ENCODE measurements around the gene RCAN2.
A peak's percentile ranks its signal among the peaks of the same experiment; 100 is the strongest.
"Not testable (repeated sequence)": the region's sequence is repeated elsewhere in the genome, so short reads cannot be mapped to it uniquely, and the experiment has no call there.

Gene RCAN2

DNA sequence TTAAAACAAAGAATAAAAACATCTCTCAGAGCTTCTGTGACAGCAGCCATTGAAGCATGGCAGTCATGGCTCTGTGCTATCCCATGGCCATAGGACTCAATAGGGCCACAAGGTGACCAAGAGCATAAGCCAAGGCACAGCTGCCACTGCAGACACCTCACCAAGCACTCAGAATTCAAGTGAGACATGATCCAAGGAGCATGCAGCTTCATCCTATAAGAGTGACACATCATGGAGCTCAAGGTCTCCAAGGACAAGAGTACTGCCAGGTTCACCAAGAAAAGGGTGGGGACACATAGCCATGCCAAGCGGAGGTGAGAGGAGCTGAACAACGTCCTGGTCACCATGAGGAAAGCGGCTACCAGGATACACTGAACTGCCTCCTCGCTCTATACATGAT lies 53.0 kb downstream of the RCAN2 start:
- DNase-seq: no peak

DNA sequence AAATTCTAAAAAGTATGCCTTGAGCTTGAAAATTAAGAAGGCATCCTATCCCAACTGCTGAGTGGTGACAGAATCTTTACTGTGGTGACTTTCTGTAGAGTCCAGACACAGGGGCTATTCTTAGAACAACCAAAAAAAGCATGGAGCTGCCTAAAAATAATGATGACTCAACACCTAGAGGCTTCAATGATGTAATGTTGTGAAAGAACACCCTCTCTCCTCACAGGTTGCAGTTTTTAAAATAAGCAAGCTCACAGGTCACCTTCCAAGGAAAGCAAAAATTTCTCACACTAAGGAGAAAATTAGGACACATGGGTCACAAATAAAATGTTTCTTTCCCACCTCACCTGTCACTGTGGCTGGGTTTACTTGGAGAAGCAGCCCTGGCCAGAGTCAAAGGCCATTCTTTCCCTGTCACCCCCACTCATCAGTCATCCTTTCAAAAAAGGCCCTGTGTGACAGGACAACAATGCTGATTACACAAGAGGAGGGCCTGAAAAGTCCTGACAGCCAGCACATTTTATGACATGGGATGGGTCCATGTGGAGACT lies 53.5 kb downstream of the RCAN2 start:
- DNase-seq: no peak

DNA sequence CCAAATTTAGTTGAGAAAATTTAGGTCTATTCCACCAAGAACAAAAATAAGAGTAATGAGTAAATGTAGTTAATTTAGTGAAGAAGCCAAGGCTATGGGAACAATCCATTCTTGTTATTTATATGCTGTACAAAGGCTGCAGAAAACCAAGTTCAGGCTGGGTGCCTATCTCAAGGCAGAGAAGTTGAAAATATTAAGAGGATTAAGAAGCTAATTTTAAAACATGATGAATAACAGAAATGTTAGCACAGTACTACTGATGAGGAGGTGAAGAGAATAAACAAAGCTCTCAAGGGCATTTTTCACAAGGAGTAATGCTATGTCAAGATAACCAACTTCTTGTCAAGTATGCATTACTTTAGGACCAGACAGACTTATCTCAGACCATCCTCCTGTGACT lies 68.6 kb downstream of the RCAN2 start:
- no peak for DNase-seq

DNA sequence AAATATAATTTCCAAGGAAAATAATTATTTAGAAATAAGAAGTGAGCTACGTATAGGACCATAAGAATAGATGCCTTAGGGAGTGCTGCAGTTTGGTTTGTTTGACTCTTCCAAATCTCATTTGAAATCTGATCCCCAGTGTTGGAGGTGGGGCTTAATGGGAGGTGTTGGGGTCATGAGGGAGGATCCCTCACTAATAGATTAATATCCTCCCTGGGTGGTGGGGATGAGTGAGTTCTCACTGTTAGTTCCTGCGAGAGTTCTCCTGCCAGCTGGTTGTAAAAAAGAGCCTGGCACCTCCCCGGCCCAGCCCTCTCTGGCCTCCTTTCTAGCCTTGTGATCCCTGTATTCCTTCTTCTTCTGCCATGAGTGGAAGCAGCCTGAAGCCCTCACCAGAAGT lies 69.3 kb downstream of the RCAN2 start:
- no peak for DNase-seq

DNA sequence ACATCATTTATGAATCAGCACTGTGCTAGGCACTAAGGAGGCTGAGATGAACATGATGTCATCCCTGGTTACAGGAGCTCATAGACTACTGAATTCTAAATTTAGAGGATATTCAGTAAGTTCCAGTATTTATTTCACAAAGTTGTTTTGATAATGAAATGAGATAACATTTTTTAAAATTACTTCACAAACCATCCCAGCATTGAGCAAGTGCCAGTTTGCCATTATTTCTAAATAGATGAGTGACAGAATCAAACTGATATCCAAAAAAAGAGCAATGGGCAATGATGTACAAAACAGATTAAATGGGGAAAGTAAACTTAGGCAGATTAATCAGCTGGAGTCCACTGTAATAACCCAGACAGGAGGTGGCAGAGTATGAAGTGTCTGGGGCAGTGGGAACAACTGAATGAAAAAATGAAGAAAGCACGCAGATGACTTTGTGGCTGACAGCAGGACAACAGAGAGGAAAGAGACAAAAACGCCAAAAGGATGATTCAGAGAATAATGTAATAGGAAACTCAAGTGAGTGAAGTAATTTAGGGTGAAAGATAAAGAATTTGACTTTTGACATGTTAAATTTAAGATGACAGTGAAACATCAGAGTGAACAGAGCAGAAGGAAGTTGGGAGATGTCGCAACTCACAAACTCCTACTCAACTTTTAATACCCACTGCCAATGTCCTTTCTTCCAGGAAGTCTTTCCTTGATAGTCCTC lies 70.2 kb downstream of the RCAN2 start:
- no peak for DNase-seq

DNA sequence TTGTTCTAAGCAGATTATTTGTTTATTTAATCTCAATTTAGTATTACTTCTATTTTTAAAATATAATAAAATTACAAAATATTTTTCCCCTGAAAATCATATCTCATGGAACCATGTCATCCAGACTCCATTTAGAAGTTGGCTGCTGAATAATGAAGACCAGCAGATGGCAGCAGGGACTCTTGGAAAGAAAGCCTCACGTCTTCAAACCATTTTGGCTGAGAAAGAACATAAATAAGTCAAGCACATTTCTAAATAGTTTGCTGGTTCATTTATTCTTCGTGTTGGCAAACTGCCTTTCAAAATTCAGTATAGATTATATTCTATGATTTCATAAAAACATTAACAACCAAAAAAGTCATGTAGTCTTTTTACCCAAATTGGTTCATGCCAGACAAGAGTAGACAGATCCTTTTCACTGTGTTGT lies 71.7 kb downstream of the RCAN2 start:
- peak; percentile 32 for DNase-seq

DNA sequence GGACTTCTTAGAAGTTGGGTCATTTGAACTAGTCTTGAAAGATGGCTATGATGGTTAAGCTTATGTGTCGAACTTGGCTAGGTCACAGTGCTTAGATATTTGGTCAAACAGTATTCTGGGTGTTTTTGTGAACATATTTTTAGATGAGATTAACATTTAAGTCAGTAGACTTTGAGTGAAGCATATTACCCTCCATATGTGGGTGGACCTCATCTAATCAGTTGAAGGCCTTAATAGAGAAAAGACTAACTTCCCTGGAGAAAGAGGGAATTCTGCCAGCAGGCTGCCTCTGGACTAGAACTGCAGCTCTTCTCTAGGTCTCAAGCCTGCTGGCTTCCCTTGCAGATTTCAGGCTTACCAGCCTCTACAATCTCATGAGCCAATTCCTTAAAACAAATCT lies 76.9 kb downstream of the RCAN2 start:
- no peak for DNase-seq

DNA sequence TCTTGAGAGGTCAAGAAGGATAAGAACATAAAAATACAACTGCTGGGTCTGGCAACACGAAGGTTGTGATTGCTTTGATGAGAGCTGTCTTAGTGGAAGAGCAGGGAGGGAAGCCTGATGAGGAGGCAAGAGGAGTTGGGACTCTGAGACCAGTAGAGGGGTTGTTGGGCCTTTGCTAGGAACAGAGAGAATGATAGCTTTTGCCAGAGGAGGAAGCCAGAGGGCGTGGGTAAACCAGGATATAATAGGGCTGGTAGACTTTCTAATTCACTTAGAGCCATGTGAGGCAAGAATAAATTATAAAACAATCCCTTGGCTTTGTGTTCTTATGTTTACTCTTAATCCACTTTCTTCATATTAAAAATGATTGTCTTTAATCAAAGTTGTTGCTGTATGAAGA lies 78.6 kb downstream of the RCAN2 start:
- no peak for DNase-seq

DNA sequence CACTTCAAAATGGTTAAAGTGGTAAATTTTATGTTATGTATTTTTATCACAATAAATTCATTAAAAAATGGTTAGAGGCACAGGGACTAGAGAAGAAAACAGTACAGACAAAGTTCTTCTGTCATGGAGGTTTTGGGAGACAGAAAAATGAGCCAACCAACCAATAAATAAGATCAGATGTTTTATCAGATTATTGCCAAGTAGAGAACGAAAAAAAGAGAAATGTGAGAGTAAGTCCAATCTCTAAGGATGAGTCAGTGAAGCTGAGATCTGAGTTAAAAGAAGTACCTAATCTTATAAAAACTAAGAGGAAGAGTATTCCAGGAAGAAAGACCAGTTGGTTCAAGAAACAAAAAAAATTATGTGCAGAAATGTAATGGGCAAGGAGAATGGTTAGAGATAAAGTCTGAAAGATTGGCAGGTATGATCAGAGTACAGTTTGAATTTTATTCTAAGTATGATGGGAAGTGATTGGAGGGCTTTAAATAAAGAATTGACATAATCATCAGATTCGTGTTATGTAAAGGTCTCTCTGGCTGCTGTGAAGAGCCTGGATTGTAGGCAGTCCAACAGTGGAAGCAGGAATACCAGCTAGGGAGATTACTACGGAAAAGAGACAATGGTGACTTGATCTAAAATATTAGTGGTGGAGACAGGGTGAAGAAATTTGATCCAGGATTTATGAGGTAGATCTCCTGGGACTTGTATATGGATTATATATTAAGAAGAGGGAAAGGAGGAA lies 79.6 kb downstream of the RCAN2 start:
- no peak for DNase-seq

DNA sequence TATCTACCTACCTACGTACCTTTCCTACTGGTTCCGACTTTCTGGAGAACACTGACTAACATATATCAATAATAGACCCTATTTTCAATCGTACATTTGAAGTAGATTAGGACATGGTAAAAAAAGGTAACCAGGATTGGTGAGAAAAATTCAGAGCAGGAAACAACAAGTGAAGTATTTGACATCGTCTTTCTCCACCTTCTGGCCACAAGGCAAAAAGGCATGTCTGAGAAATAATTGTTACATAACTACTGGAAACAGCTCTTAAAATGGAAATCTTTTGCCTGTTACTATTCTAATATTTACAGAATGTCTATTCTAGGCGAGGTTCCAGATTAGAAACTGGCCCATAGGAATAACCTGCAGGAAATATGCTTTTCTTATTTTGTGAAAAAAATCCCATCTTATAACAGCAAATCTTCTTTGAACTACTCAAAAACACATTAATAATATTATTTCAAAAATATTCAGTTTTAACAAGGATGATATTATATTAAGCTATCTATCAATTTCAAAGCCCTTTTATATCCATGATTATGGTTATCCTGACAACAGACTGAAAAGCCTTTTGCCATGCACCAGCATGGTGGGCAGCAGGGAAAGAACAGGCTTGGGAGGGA lies 80.8 kb downstream of the RCAN2 start:
- DNase-seq: peak; percentile 1

DNA sequence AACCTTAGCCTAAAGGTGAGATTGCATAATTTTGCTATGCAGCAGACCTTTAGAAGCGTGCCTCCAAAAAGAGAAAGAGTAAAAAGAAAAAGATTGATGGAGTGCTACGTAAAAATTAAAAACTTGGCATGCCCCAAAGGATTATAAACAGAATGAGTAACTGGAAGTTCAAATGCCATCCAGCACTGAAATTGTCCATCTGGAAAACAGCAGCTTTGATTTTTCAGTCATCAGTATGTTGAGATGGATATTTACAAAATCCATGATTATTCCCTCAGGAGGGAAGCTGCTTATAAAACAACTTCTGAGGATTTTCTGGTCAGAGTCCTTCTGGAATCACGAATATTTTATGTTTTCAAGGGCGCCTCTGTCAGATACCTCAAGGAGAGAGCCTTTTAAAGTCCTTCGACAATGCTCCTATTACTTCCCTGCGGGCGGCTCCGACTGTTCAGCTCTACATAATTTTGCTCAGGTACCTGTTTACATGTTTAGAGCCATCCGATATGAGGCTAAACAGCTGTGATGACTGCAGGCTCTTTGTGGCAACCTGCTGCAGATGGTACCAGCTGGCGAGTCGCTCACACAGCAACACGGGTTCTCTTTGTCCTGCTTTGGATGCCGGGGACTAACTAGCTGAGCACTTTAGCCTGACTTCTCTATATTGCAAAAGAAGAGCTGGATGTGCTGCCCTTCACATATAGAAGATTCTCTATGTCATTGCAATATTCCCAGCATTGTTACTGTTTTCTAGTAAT lies 83.3 kb downstream of the RCAN2 start:
- no peak for DNase-seq

DNA sequence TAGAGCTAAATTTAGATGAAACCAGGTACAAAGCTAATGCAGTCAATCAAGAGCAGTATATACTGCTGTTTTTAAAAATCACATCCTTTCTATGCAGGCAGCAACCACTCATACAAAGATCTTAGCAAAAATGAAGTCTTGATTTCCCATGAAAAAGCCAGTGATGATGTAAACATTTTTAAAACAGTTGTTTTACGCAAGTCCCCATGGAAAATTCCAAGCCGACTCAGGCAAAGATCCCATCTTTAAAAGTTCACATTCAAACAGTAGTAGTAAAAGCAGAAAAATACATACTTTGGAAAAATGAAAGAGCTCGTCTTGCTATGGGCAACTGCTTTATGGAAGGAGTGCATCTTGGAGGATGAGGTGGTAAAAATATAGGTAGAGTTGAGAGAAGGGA lies 84.0 kb downstream of the RCAN2 start:
- DNase-seq: no peak

DNA sequence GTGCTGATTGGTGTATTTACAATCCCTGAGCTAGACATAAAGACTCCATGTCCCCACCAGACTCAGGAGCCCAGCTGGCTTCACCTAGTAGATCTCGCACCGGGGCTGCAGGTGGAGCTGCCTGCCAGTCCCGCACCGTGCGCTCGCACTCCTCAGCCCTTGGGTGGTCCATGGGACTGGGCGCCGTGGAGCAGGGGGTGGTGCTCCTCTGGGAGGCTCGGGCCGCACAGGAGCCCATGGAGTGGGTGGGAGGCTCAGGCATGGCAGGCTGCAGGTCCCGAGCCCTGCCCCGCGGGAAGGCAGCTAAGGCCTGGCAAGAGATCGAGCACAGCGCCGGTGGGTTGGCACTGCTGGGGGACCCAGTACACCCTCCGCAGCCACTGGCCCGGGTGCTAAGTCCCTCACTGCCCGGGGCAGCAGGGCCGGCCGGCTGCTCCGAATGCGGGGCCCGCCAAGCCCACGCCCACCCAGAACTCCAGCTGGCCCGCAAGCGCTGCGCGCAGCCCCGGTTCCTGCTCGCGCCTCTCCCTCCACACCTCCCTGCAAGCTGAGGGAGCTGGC lies 85.5 kb downstream of the RCAN2 start:
- DNase-seq: not testable (repeated sequence)

DNA sequence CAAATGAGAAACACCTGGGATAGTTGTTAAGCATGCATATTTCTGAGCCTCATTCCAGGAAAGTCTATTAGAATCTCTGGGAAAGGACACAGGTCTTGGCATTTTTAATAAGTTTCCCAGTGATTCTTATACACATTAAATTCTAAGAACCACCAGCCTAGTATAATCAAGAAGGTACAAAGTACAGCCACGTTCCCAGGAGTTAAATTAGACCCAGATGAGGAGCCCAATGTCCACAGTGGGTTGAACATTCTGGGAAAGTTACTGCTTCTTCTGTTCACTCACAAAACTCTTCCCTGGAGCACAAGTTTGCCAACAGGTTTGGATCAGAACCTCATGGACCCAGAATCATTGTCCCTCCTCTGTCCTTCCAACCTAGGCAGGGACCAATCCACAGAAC lies 90.4 kb downstream of the RCAN2 start:
- no peak for DNase-seq

DNA sequence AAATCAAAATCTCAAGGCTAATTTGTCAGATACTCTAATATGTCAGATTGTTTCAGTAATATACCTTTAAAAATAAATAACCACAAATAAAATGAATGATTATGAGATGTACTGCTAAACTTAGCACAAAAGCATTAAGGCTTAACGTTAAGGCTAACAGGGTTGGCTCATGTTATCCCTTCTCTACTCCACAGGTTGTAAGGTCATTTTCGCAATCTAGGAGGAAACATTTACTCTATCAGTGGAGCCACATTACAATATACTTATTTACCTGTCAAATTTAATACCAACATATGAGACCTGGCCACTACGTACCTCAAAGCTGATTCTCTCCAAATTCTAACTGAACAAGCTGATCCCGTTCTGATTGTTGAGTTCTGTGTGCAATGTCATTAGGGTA lies 95.7 kb downstream of the RCAN2 start:
- no peak for DNase-seq

DNA sequence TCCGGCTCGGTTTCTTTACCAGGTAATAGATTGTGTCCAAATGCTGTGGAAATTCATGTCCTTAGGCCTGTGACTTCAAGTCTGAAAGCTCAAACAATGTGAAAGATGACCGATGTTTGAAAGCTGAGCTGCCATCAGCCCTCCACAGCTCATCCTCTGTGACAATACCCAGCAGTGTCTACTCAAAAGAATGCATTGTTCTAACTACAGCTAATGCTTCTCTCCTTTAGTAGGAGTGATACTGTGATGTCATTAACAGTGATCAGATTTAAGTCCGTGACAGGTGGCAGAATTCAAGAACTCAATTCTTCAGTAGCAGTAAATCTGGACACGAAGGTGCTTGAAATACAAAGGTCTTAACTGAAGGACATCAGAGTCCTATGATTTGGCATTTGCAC lies 97.3 kb downstream of the RCAN2 start:
- DNase-seq: no peak

DNA sequence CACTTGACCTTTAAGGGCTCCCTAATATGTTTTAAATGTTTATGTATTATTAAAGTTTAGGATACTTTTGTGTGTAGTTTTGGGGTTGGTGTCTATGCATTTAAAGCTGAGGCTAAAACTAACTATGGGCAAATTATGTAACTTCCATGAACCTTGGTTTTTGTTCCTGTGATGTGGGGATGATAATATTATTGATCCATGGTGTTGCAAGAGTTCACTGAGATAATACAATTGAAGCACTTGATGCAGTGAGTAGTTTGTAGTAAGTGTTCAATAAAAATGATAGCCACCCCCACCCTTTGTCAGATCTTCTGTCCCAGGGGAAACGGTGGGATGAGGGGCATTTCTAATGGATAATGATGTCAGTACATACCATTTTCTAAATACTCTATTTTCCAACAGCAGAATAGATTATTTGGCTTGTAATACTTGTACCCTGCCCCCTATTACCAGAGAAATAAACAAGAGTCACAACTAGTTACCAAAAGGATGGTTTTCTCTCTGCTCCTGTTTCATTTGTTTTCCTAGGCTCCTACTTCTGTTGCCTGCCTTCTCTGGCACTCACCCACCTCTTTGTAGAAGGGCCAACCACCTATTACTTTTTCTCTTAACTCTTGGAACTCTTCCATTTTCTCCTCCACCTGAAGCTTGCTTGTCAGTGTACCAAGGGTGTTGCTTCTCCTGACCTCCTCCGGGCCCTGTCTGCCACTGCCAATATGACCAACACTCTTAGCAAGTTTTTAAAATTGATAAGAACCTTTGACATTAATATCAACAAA lies 97.9 kb downstream of the RCAN2 start:
- DNase-seq: no peak

DNA sequence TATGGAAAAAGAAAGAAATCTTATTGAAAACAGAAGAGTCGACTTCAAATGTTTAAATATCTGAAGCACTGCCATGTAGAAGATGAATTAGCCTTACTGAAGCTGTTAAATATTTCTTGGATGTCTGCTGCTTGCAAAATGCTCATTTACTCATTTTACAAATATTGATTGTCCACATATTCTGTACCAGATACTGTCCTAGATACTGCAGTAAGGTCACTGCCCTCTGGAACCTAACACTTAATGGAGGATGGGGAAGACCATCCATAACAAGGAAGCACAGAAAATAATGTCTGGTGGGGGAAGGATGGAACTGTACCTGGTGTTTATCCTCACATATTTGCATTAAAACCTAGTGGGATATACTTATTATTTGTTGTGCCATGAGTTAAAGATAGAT lies 99.0 kb downstream of the RCAN2 start:
- DNase-seq: no peak

DNA sequence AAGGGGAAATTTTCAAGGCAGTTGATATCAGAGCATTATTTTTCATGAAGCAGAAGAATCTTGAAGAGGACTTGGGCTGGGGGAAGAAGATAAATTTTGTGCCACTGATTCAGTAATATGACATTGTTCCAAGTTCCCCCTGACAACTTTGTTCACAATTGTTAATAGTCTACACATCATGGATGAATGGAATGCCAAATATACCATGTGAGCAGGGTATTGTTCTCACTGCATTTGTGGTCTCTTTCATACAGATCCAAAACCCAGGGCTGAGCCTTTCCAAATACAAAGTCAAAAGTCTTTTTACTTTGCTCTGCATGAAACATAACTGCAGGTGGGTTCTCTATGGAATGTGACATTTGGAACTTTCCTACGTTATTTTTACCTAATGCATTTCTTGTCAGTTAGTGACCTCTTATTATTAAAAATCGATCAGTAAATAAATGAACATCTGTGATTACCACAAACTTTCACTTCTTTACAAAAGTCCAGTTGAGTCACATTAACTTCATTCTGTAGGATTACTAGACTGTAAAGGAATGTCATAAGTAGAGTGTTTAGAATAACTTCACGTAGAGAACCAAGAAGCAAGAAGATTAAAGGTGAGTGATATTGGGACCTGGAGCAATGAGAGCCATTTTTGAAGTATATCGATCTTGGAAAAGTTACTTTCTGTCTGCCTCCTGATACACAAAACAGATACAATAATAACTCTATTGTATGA lies 100.9 kb downstream of the RCAN2 start:
- DNase-seq: no peak

DNA sequence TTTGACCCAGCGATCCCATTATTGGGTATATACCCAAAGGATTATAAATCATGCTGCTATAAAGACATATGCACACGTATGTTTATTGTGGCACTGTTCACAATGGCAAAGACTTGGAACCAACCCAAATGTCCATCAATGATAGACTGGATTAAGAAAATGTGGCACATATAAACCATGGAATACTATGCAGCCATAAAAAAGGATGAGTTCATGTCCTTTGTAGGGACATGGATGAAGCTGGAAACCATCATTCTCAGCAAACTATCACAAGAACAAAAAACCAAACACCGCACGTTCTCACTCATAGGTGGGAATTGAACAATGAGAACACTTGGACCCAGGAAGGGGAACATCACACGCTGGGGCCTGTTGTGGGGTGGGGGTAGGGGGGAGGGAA lies 103.5 kb downstream of the RCAN2 start:
- not testable (repeated sequence) for DNase-seq

DNA sequence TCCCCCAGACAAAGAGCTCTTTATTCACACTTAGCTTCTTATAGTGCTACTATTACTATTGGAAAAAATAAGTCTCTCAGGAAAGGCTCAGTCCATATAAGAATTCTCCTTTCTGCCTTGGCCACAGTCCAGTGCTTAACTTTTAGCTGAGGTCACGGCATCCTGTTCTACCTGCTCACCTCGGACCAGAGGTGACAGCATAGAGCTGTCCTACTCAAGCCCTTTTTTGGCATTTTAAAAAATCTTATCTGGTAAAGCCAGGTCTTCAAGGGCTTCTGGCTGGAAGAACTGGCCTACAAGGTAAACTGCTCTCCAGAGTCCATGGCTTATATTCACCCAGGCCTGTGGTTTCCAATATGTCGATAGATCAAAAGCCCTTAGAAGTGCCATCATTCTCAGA lies 109.7 kb downstream of the RCAN2 start:
- no peak for DNase-seq
